SK-N-SH (cell line): Measurements from ENCODE around the gene AATF. TPM values are rescaled to one million over a fixed set of nuclear protein-coding genes. Genes with fewer than 3 reads are reported as not detected.
A peak's percentile ranks its signal among the peaks of the same experiment; 100 is the strongest.

Experiments
- CTCF ChIA-PET: fragments of 300-600, 350-600 bp; formaldehyde crosslinking; extraction: SDS; loops from one replicate; lab custom pipeline; 2021; lab: Yijun Ruan, JAX
- POLR2A ChIA-PET: fragments of 350-600 bp; sonication (Branson Sonifier 250); formaldehyde crosslinking; extraction: SDS; loops from one replicate; lab custom pipeline; 2020; ENCODE audit warnings: antibody characterized with exemption, inconsistent platforms; lab: Yijun Ruan, JAX
- DNase-seq: peaks from one replicate; pipeline ENCODE4 v3.0.0; 2012
- H2AFZ ChIP-seq: fragments of 200-600 bp; sonication (generic); 2 replicates; pipeline ENCODE4 v1.8.1; 2016; ENCODE audit warnings: antibody characterized with exemption, mild to moderate bottlenecking, low read depth
- H3F3A ChIP-seq: fragments of 200-600 bp; sonication (generic); replicated peaks from 2 replicates; pipeline ENCODE3; 2016; ENCODE audit warnings: antibody characterized with exemption, mild to moderate bottlenecking; ENCODE audit not compliant: insufficient read depth
- H3K27ac ChIP-seq, 2 experiments: fragments of 200-500 bp in 1 of 2; fragments of 200-600 bp in 1 of 2; sonication (Bioruptor generic) in 1 of 2; sonication (generic), shearing (Covaris generic) in 1 of 2; 2 replicates each; pipeline versions ENCODE4 v1.5.1 to v1.6.1; 2014 to 2016; ENCODE audit warnings: low read depth in 2 of 2, inconsistent platforms in 1 of 2, low read length in 1 of 2, mild to moderate bottlenecking in 1 of 2, mixed read lengths in 1 of 2
- H3K27me3 ChIP-seq: fragments of 200-600 bp; sonication (generic), shearing (Covaris generic); 2 replicates; pipeline ENCODE4 v1.6.1; 2016; ENCODE audit warnings: mixed run types; ENCODE audit not compliant: insufficient read depth
- H3K36me3 ChIP-seq, 2 experiments: fragments of 200-500 bp in 1 of 2; fragments of 200-600 bp in 1 of 2; sonication (Bioruptor generic) in 1 of 2; sonication (generic) in 1 of 2; replicated peaks in 1 of 2; 2 replicates each; pipeline versions ENCODE3 to v1.5.1; 2014 to 2016; ENCODE audit warnings: low read length in 1 of 2, mild to moderate bottlenecking in 1 of 2; ENCODE audit not compliant: insufficient read depth in 2 of 2, control insufficient read depth in 1 of 2
- H3K4me1 ChIP-seq, 2 experiments: fragments of 200-500 bp in 1 of 2; fragments of 200-600 bp in 1 of 2; sonication (Bioruptor generic) in 1 of 2; sonication (generic), shearing (Covaris generic) in 1 of 2; 2 replicates each; pipeline versions ENCODE4 v1.5.1 to v1.6.1; 2014 to 2016; ENCODE audit warnings: low read depth in 1 of 2, low read length in 1 of 2, mixed run types in 1 of 2; ENCODE audit not compliant: insufficient read depth in 2 of 2, control insufficient read depth in 1 of 2
- H3K4me2 ChIP-seq: fragments of 200-600 bp; sonication (generic), shearing (Covaris generic); 2 replicates; pipeline ENCODE4 v1.6.1; 2017; ENCODE audit warnings: mixed run types
- H3K4me3 ChIP-seq, 2 experiments: fragments of 200-500 bp in 1 of 2; fragments of 200-600 bp in 1 of 2; sonication (Bioruptor generic) in 1 of 2; sonication (generic), shearing (Covaris generic) in 1 of 2; 2 replicates each; pipeline versions ENCODE4 v1.5.1 to v1.8.1; 2014 to 2016; ENCODE audit warnings: low read depth in 2 of 2, inconsistent platforms in 1 of 2, low read length in 1 of 2, mild to moderate bottlenecking in 1 of 2, mixed read lengths in 1 of 2, moderate library complexity in 1 of 2
- H3K79me2 ChIP-seq: fragments of 200-600 bp; sonication (generic); 2 replicates; pipeline ENCODE4 v1.8.1; 2017; ENCODE audit warnings: mild to moderate bottlenecking; ENCODE audit not compliant: insufficient read depth
- H3K9ac ChIP-seq: fragments of 200-600 bp; sonication (generic); 2 replicates; pipeline ENCODE4 v1.6.1; 2017; ENCODE audit warnings: mixed run types
- H3K9me2 ChIP-seq: fragments of 200-600 bp; sonication (generic); 2 replicates; pipeline ENCODE4 v1.6.1; 2017; ENCODE audit warnings: mixed run types
- H3K9me3 ChIP-seq: fragments of 200-600 bp; sonication (generic); 2 replicates; pipeline ENCODE4 v1.6.1; 2017; ENCODE audit warnings: mixed run types, mild to moderate bottlenecking, moderate library complexity
- H4K20me1 ChIP-seq: fragments of 200-600 bp; sonication (generic); 2 replicates; pipeline ENCODE4 v1.6.1; 2017; ENCODE audit warnings: mild to moderate bottlenecking, mixed run types; ENCODE audit not compliant: insufficient read depth
- ELF1 ChIP-seq: IDR thresholded peaks from 2 replicates; pipeline ENCODE4 v1.4.0; 2012
- RCOR1 ChIP-seq: fragments of 150-350 bp; IDR thresholded peaks from 2 replicates; pipeline ENCODE4 v1.6.1; 2017; ENCODE audit warnings: antibody characterized with exemption, low read length
- SMC3 ChIP-seq: IDR thresholded peaks from 2 replicates; pipeline ENCODE4 v1.6.1; 2012; ENCODE audit warnings: low read depth, low read length, improper control_type of control experiment
- WGBS: methylation state at CpG from one replicate; pipeline ENCODE4 v1.1.6; 2017; ENCODE audit warnings: low lambda C conversion rate; 5-methylcytosine and 5-hydroxymethylcytosine counted together
- polyA plus RNA-seq, 3 experiments: library from polyadenylated mRNA; depleted of rRNA; stranded (reverse); fragments of >200 nt; gene quantifications; 2 replicates each; pipeline ENCODE4 v1.2.3, GENCODE V29; 2012
- TF ChIP-seq, protein P1 (sequence below): fragments of 200-600 bp; sonication (generic); IDR thresholded peaks from 2 replicates; pipeline ENCODE4 v1.6.1; 2017; ENCODE audit warnings: antibody characterized with exemption, mild to moderate bottlenecking, moderate library complexity
- TF ChIP-seq, protein P2 (sequence below): IDR thresholded peaks from 2 replicates; pipeline ENCODE4 v1.4.0; 2012; ENCODE audit warnings: low read depth
- TF ChIP-seq, protein P3 (sequence below): IDR thresholded peaks from 2 replicates; pipeline ENCODE4 v1.6.1; 2012; ENCODE audit warnings: mild to moderate bottlenecking, low read depth, low read length, moderate library complexity

The AATF gene
- polyA plus RNA-seq, 1 of the 3 experiments (the other 2 are of a cell fraction) = 18.8 TPM

DNA sequence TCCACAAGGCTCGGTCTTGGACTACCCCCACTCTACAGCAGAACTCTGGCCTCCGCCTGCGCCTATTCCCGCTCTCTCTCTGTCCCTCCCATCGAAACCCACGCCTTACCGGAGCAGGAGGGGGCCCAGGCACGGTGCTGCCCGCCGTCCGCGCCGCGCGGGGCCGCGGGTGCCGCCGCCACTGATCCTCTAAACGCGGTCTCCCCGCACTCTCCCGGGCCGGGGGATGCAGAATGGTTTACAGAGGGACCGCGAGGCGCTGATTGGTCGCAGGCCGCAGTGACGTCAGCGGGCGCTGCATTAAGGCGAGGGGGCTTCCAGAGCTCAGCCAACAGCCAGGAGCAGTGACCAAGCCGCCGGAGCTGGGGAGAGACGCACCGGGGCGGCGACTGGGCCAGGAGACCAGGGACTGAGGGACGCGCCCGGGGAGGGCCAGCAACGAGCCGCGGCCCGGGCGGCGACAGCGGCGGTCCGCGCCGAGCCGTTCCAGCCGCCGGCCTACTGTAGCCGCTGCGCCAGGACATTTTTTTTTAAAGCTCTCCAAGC lies 12.2 kb upstream of the AATF start (continued):
- TF ChIP-seq, protein P1, sequence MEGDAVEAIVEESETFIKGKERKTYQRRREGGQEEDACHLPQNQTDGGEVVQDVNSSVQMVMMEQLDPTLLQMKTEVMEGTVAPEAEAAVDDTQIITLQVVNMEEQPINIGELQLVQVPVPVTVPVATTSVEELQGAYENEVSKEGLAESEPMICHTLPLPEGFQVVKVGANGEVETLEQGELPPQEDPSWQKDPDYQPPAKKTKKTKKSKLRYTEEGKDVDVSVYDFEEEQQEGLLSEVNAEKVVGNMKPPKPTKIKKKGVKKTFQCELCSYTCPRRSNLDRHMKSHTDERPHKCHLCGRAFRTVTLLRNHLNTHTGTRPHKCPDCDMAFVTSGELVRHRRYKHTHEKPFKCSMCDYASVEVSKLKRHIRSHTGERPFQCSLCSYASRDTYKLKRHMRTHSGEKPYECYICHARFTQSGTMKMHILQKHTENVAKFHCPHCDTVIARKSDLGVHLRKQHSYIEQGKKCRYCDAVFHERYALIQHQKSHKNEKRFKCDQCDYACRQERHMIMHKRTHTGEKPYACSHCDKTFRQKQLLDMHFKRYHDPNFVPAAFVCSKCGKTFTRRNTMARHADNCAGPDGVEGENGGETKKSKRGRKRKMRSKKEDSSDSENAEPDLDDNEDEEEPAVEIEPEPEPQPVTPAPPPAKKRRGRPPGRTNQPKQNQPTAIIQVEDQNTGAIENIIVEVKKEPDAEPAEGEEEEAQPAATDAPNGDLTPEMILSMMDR = no peak
- no peak for TF ChIP-seq RCOR1
- TF ChIP-seq ELF1 = no peak

DNA sequence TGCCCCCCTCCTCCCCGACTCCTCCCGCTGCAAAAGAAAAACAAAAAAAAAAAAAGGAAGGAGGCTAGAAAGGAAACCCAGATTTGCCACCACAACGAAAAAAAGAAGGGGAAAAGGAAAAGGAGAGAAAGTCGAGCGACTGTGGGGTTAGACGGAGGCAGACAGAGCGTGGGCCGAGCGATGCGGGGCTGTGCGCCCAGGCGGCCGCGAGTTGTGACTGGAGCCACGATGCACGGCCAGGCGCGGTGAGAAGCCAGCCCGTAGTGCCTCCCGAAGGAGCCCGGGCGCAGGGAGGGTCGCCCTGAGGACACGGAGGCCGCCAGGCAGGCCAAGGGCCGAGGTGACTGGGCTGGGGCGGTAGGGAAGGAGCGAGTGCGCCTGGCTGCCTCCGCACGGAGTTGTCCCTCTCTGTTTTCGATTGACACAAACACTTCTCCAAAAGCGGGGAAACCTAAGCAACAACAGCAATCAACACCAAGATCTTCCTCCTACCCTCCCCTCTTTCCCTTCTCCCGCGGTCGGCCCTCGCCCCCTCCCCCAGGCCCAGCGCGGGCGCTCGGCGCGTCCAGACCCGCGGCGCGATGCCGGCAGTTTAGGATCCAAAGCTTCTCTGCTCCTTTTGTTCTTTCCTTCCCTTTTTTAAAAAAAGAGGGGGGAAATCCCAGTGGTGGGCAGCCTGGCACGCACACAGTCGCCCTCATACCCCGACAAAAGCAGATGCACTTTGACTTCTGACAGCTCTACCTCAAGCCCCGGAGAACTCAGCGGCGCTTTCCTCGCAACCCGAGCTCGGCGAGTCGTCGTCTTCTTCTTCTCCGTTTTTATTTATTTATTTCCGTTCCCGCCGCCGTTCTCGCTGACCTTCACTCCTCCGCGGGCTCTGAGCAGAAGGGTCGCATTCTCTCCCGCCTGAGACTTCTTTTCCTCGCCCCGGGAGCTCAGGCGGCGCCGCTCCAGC lies 11.5 kb upstream of the AATF start, which contains the start of gene LHX1:
Gene LHX1, plus strand, starts transcription at position 475 of the 958 bp plus-strand sequence. CDS start 723 bp downstream, outside the sequence.
- TF ChIP-seq, protein P2, sequence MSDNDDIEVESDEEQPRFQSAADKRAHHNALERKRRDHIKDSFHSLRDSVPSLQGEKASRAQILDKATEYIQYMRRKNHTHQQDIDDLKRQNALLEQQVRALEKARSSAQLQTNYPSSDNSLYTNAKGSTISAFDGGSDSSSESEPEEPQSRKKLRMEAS = no peak
- H3K79me2 ChIP-seq = no peaks in the 10 kb centered on the region
- H3F3A ChIP-seq = peaks cover 7% of the 10 kb centered on the region
- no peak within 1 kb of the TSS for H3K9ac ChIP-seq
- DNase-seq = peak; percentile 65
- no peaks in the 10 kb centered on the region for H3K9me3 ChIP-seq
- POLR2A ChIA-PET = no interaction called here
- peaks cover 98% of the 10 kb centered on the region for H3K27me3 ChIP-seq
- H3K4me1 ChIP-seq = peaks cover 0 to 29% of the 10 kb centered on the region in 2 experiments; a peak in 2 of 4 replicates
- H3K9me2 ChIP-seq = no peaks in the 10 kb centered on the region
- H3K36me3 ChIP-seq = no peaks in the 10 kb centered on the region
- CTCF ChIA-PET = interaction anchor here (0.7 to 4.1 kb wide), 7 partner anchors 14 to 336 kb away, joined by 3 to 27 read pairs (median 4); partner anchors contain the start of gene MRM1
- WGBS = 26% methylated on average over 62 of the region's 75 CpGs
- peaks cover 29% of the 10 kb centered on the region for H4K20me1 ChIP-seq
- H3K27ac ChIP-seq = no peak within 1 kb of the TSS
- peak within 1 kb of the TSS; percentile 57 for H3K4me2 ChIP-seq
- H3K4me3 ChIP-seq = peak within 1 kb of the TSS; percentile 19 to 29; a peak in 3 of 4 replicates
- H2AFZ ChIP-seq = no peak within 1 kb of the TSS; the same call in 1 of the 2 replicates

DNA sequence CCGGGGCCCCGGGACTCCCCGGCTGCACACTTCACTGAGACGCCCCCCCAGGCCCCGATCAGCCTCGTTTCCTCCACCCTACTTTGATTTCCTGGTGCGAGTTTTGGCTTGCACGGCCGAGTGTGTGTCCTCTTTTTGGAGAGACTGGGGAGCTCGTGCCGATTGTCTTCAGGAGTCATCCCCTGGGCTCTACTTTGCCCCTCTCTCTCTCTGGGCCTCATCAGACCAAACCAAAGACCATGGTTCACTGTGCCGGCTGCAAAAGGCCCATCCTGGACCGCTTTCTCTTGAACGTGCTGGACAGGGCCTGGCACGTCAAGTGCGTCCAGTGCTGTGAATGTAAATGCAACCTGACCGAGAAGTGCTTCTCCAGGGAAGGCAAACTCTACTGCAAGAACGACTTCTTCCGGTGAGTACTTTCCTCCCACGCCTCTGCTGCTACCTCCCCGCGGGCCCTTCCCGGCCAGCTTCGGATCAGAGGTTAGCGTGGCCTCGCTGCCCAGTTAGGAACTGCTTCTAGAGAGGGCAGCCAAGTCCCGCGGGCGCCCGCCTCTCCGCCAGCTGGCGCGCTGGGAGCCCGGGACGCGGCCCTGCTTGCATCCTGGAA lies 10.7 kb upstream of the AATF start:
- no peaks in the 10 kb centered on the region for H3K9me2 ChIP-seq
- ChIA-PET POLR2A (no interaction called here), CTCF (interaction anchor here (0.7 to 4.1 kb wide), 9 partner anchors 13 to 337 kb away, joined by 3 to 27 read pairs (median 4); partner anchors contain the start of gene MRM1)
- peaks cover 29% of the 10 kb centered on the region for H4K20me1 ChIP-seq
- no peak overlapping the region for H3K4me3 ChIP-seq
- WGBS = 34% methylated on average over 26 of the region's 36 CpGs
- H3K4me1 ChIP-seq = peaks cover 0 to 32% of the 10 kb centered on the region in 2 experiments; a peak in 2 of 4 replicates
- peak; percentile 69 for DNase-seq
- H3K9me3 ChIP-seq = no peaks in the 10 kb centered on the region
- TF ChIP-seq SMC3 = no peak
- TF ChIP-seq, protein P3, sequence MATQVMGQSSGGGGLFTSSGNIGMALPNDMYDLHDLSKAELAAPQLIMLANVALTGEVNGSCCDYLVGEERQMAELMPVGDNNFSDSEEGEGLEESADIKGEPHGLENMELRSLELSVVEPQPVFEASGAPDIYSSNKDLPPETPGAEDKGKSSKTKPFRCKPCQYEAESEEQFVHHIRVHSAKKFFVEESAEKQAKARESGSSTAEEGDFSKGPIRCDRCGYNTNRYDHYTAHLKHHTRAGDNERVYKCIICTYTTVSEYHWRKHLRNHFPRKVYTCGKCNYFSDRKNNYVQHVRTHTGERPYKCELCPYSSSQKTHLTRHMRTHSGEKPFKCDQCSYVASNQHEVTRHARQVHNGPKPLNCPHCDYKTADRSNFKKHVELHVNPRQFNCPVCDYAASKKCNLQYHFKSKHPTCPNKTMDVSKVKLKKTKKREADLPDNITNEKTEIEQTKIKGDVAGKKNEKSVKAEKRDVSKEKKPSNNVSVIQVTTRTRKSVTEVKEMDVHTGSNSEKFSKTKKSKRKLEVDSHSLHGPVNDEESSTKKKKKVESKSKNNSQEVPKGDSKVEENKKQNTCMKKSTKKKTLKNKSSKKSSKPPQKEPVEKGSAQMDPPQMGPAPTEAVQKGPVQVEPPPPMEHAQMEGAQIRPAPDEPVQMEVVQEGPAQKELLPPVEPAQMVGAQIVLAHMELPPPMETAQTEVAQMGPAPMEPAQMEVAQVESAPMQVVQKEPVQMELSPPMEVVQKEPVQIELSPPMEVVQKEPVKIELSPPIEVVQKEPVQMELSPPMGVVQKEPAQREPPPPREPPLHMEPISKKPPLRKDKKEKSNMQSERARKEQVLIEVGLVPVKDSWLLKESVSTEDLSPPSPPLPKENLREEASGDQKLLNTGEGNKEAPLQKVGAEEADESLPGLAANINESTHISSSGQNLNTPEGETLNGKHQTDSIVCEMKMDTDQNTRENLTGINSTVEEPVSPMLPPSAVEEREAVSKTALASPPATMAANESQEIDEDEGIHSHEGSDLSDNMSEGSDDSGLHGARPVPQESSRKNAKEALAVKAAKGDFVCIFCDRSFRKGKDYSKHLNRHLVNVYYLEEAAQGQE = peak; percentile 81
- no peak overlapping the region for H3K27ac ChIP-seq
- peaks cover 7% of the 10 kb centered on the region for H3F3A ChIP-seq
- no peak overlapping the region for H2AFZ ChIP-seq
- no peaks in the 10 kb centered on the region for H3K36me3 ChIP-seq
- H3K4me2 ChIP-seq = peak overlapping the region; percentile 57; the same call in 1 of the 2 replicates
- H3K79me2 ChIP-seq = no peaks in the 10 kb centered on the region
- no peak overlapping the region for H3K9ac ChIP-seq
- peaks cover 99% of the 10 kb centered on the region for H3K27me3 ChIP-seq
